Liver (tissue), 3 donors: ENCODE measurements around the gene THOC2.
"Not testable (repeated sequence)": the region's sequence is repeated elsewhere in the genome, so short reads cannot be mapped to it uniquely, and the experiment has no call there.

Experiments
- JUND ChIP-seq, 2 donors: IDR thresholded peaks; 2 replicates each; pipeline ENCODE4 v1.6.1; 2016; ENCODE audit warnings: antibody characterized with exemption in 2 of 2
- RXRA ChIP-seq, 2 donors: IDR thresholded peaks; 2 replicates each; pipeline ENCODE4 v1.6.1; 2017 to 2018; ENCODE audit warnings: antibody characterized with exemption in 2 of 2, mild to moderate bottlenecking in 1 of 2
- SP1 ChIP-seq: IDR thresholded peaks from 2 replicates; pipeline ENCODE4 v1.6.1; 2018; ENCODE audit warnings: antibody characterized with exemption, mild to moderate bottlenecking
- TAF1 ChIP-seq: conservative IDR thresholded peaks from 2 replicates; pipeline ENCODE4 v1.6.1; 2016; ENCODE audit warnings: antibody characterized with exemption, mild to moderate bottlenecking
- TF ChIP-seq, protein P1 (sequence below): fragments of 150-350 bp; IDR thresholded peaks from 2 replicates; pipeline ENCODE4 v1.5.1; 2017; ENCODE audit warnings: improper control_type of control experiment, low read depth, low read length; ENCODE audit not compliant: missing input control
- TF ChIP-seq, protein P2 (sequence below): IDR thresholded peaks from 2 replicates; pipeline ENCODE4 v1.6.1; 2016; ENCODE audit warnings: antibody characterized with exemption, mild to moderate bottlenecking
- TF ChIP-seq, protein P3 (sequence below): IDR thresholded peaks from 2 replicates; pipeline ENCODE4 v1.6.1; 2016; ENCODE audit warnings: antibody characterized with exemption
- TF ChIP-seq, protein P4 (sequence below): IDR thresholded peaks from 2 replicates; pipeline ENCODE4 v1.6.1; 2016; ENCODE audit warnings: antibody characterized with exemption
- donor health status: healthy.
- donor health status: healthy.

DNA sequence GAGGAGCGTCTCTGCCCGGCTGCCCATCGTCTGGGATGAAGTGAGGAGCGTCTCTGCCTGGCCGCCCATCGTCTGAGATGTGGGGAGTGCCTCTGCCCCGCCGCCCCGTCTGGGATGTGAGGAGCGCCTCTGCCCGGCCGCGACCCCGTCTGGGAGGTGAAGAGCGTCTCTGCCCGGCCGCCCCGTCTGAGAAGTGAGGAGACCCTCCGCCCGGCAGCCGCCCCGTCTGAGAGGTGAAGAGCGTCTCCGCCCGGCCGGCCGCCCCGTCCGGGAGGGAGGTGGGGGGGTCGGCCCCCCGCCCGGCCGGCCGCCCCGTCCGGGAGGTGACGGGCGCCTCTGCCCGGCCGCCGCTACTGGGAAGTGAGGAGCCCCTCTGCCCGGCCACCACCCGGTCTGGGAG, 1.2 kb upstream of the THOC2 start:
- TF ChIP-seq, protein P1, sequence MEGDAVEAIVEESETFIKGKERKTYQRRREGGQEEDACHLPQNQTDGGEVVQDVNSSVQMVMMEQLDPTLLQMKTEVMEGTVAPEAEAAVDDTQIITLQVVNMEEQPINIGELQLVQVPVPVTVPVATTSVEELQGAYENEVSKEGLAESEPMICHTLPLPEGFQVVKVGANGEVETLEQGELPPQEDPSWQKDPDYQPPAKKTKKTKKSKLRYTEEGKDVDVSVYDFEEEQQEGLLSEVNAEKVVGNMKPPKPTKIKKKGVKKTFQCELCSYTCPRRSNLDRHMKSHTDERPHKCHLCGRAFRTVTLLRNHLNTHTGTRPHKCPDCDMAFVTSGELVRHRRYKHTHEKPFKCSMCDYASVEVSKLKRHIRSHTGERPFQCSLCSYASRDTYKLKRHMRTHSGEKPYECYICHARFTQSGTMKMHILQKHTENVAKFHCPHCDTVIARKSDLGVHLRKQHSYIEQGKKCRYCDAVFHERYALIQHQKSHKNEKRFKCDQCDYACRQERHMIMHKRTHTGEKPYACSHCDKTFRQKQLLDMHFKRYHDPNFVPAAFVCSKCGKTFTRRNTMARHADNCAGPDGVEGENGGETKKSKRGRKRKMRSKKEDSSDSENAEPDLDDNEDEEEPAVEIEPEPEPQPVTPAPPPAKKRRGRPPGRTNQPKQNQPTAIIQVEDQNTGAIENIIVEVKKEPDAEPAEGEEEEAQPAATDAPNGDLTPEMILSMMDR: not testable (repeated sequence)
- TF ChIP-seq, protein P2, sequence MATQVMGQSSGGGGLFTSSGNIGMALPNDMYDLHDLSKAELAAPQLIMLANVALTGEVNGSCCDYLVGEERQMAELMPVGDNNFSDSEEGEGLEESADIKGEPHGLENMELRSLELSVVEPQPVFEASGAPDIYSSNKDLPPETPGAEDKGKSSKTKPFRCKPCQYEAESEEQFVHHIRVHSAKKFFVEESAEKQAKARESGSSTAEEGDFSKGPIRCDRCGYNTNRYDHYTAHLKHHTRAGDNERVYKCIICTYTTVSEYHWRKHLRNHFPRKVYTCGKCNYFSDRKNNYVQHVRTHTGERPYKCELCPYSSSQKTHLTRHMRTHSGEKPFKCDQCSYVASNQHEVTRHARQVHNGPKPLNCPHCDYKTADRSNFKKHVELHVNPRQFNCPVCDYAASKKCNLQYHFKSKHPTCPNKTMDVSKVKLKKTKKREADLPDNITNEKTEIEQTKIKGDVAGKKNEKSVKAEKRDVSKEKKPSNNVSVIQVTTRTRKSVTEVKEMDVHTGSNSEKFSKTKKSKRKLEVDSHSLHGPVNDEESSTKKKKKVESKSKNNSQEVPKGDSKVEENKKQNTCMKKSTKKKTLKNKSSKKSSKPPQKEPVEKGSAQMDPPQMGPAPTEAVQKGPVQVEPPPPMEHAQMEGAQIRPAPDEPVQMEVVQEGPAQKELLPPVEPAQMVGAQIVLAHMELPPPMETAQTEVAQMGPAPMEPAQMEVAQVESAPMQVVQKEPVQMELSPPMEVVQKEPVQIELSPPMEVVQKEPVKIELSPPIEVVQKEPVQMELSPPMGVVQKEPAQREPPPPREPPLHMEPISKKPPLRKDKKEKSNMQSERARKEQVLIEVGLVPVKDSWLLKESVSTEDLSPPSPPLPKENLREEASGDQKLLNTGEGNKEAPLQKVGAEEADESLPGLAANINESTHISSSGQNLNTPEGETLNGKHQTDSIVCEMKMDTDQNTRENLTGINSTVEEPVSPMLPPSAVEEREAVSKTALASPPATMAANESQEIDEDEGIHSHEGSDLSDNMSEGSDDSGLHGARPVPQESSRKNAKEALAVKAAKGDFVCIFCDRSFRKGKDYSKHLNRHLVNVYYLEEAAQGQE: not testable (repeated sequence)
- TF ChIP-seq, protein P3, sequence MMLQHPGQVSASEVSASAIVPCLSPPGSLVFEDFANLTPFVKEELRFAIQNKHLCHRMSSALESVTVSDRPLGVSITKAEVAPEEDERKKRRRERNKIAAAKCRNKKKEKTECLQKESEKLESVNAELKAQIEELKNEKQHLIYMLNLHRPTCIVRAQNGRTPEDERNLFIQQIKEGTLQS: not testable (repeated sequence)
- TF ChIP-seq TAF1; RXRA (IDR thresholded peaks at IDR 0.05); JUND (IDR thresholded peaks at IDR 0.05); SP1: not testable (repeated sequence)
- TF ChIP-seq, protein P4, sequence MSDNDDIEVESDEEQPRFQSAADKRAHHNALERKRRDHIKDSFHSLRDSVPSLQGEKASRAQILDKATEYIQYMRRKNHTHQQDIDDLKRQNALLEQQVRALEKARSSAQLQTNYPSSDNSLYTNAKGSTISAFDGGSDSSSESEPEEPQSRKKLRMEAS: not testable (repeated sequence)
